MM.1S (cell line): ENCODE data around the gene TMCO4.
"Not testable (repeated sequence)": the region's sequence is repeated elsewhere in the genome, so short reads cannot be mapped to it uniquely, and the experiment has no call there.

Experiments used
- CTCF ChIP-seq: fragments of 300-600 bp; sonication (generic); IDR thresholded peaks from 2 replicates; pipeline ENCODE4 v1.5.1; 2016; ENCODE audit warnings: antibody characterized with exemption, low read length, mixed read lengths
- EZH2 ChIP-seq: fragments of 300-600 bp; sonication (generic); optimal IDR thresholded peaks from 2 replicates; pipeline ENCODE3; 2017; ENCODE audit warnings: low read depth, mild to moderate bottlenecking, antibody characterized with exemption, low read length, mixed read lengths

GRCh38 chr1:19790061-19790975, 9.4 kb downstream of the TMCO4 start:
- not testable (repeated sequence) for TF ChIP-seq CTCF, EZH2
